Subcutaneous adipose tissue (tissue), 4 donors: Measurements from ENCODE around the gene TMEM238L. TPM values are rescaled to one million over a fixed set of nuclear protein-coding genes. Genes with fewer than 3 reads are reported as not detected.

ENCODE experiments used
- CTCF ChIP-seq: fragments of 450-650 bp; IDR thresholded peaks from one replicate; pipeline ENCODE4 v1.5.1; 2016; ENCODE audit warnings: low read depth, mild to moderate bottlenecking, control low read depth, antibody characterized with exemption, moderate library complexity
- total RNA-seq, 4 donors: library from RNA; depleted of rRNA; stranded (reverse); fragments of >200 nt; gene quantifications; one replicate each; pipeline ENCODE4 v1.1.0, GENCODE V29; 2016

TMEM238L gene
- total RNA-seq, 4 donors from 2014 or later = not detected

- TF ChIP-seq CTCF = no peak
Observed at GRCh38 chr17:10804546-10804945, 647 bp upstream of the TMEM238L start.

GRCh38 chr17:10803350-10803749, 549 bp downstream of the TMEM238L start:
- TF ChIP-seq CTCF = no peak

GRCh38 chr17:10802496-10803284, 1.2 kb downstream of the TMEM238L start:
- no peak for TF ChIP-seq CTCF

GRCh38 chr17:10799407-10799806, 4.5 kb downstream of the TMEM238L start:
- TF ChIP-seq CTCF = no peak

GRCh38 chr17:10798910-10799309, 5.0 kb downstream of the TMEM238L start:
- TF ChIP-seq CTCF = no peak

GRCh38 chr17:10798332-10798749, 5.6 kb downstream of the TMEM238L start:
- TF ChIP-seq CTCF = no peak

GRCh38 chr17:10797476-10798328, 6.2 kb downstream of the TMEM238L start:
- TF ChIP-seq CTCF = no peak
